Right ventricle myocardium inferior (tissue), 1 donor: ENCODE measurements around the gene KCNQ5. TPM values are rescaled to one million over a fixed set of nuclear protein-coding genes. Genes with fewer than 3 reads are reported as not detected.
"Not testable (repeated sequence)": the region's sequence is repeated elsewhere in the genome, so short reads cannot be mapped to it uniquely, and the experiment has no call there.

Experiments
- ATAC-seq: fragments of 200-7000 bp; cut with Tn5 transposase; one replicate; pipeline ENCODE4 v1.9.1; 2020; ENCODE audit warnings: mild to moderate bottlenecking, moderate library complexity
- DNase-seq: peaks from one replicate; pipeline ENCODE4 v3.0.0; 2021; ENCODE audit errors: missing footprints
- intact Hi-C: fragments of 100-400 bp; cut with DNase I; formaldehyde crosslinking; loops from one replicate; pipeline ENCODE4 v1.11.0; 2022
- microRNA-seq: library from miRNA; unstranded; fragments of <30 nt; microRNA quantifications from one replicate; pipeline ENCODE4 v1.2.0, GENCODE V29; 2020
- total RNA-seq: library from RNA; stranded (reverse); fragmentation: NEBNext Ultra II Directional; extraction: Animal tissue kit (Norgen Biotek cat#: 25700); gene quantifications from one replicate; pipeline ENCODE4 v1.2.1, GENCODE V29; 2021
- donor health status: DM: no; HTN: yes; CAD: no; lungs with severe emphysema.

KCNQ5 gene
- total RNA-seq, 1 donor from 2014 or later, result not detected

DNA sequence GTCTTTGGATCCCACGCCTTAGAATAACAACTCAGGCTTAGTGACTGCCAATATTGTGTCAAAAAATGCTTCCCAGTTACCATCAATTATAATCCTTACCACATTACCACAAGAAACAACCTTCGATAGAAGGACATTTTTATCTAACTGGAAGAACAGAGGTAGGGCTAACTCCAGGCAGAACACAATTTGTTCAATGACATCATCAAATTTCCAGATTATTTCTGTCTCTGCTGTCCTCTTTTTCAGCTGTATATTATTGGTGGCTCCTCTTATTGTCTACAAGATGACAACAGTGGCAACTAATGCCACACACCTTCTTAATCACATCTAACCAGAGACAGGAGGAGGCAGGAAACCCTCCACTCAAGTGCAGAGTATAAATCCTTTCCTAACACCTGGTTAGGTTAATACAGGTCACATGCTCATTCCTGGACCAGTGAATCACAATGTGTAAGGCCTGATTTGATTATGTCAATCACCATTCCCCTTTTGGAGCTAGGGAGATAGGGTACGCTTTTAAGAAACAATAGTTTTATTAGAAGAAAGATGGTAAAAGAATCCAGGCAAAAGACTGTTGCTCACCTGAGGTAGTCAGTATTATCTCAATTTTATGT is 585.5 kb downstream of the KCNQ5 start:
- intact Hi-C loops, result no loop called here
- no peak for DNase-seq
- ATAC-seq, result no peak

DNA sequence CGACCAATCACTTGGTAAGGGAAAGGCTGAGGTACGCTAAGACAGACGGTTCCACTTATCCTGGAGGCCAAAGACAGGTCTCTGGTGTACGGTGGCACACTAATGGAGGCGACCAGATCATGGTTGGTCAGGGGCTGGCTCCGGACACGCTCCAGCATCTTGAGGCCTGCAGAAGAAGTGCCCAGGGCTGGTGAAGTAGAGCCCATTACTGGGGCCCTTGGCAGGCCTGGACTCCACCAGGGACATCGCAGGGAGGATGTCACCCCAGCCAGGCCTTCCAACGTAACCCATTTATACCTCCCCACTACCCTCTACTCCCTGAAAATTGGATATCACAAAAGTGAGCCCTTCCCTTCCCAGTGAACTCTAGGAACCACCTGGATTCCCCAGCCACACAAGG is 587.3 kb downstream of the KCNQ5 start:
- ATAC-seq (no peak), DNase-seq (no peak)
- intact Hi-C loops, result no loop called here

DNA sequence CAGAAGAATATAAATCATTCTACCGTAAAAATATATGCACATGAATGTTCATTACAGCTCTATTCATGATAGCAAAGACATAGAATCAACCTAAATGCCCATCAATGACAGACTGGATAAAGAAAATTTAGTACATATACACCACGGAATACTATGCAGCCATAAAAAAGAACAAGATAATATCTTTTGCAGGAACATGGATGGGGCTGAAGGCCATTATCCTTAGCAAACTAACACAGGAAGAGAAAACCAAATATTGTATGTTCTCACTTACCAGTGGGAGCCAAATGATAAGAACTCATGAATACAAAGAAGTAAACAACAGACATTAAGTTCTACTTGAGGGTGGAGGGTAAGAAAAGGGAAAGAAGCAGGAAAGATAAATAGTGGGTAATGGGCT is 595.0 kb downstream of the KCNQ5 start:
- no peak for ATAC-seq
- DNase-seq, result no peak
- intact Hi-C loops, result no loop called here

GRCh38 chr6:73225396-73225795 is 603.5 kb downstream of the KCNQ5 start, which contains the start of gene KHDC1L:
Gene KHDC1L, minus strand, starts transcription at chr6:73225496. Its CDS starts 88 bp downstream, at chr6:73225408.
- no peak for DNase-seq
- intact Hi-C loops, result no loop called here
- no peak for ATAC-seq

GRCh38 chr6:73227606-73228255 is 605.9 kb downstream of the KCNQ5 start:
- no peak for ATAC-seq
- intact Hi-C loops, result no loop called here

GRCh38 chr6:73231986-73232391 is 610.1 kb downstream of the KCNQ5 start:
- no peak for DNase-seq
- ATAC-seq, result no peak
- intact Hi-C loops, result no loop called here

More at GRCh38 chr6:73227606-73228255, 605.9 kb downstream of the KCNQ5 start:
- DNase-seq, result no peak

DNA sequence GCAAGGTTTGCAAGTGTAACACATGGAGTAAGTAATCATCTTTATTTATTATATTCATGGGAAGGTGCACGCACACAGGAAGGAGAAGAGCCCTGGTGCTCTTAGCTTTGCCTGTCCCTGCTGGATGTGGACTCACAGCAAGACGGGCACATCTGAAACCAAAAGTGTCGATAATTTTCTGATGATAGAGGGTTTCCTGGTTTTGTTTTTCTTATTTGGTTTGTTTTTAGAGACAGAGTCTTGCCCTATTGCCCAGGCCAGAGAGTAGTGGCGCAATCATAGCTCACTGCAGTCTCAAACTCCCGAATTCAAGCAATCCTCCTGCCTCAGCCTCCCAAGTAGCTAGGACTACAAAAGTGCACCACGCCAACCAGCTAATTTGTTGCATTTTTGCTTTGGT is 611.2 kb downstream of the KCNQ5 start:
- no peak for ATAC-seq
- DNase-seq, result no peak
- intact Hi-C loops, result no loop called here

DNA sequence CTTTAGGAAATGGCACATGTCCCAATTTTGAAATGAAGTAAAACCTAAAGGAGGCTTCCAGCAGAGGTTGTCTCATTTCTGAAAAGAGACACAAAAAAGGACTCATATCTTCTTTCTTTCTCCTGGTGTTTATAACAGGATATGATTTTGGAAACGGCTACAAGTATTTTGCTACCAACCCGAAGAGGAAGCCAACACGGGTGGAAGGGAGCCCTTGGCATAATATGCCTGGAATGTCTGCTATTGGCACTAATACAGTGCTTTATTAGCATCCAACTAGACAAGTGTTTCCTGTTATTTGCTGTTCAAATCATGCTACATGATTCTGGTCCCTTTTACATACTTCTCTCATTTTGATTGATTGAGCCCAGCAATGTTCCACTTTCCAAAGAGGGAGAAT is 612.1 kb downstream of the KCNQ5 start:
- intact Hi-C loops, ATAC-seq, DNase-seq: not testable (repeated sequence)

DNA sequence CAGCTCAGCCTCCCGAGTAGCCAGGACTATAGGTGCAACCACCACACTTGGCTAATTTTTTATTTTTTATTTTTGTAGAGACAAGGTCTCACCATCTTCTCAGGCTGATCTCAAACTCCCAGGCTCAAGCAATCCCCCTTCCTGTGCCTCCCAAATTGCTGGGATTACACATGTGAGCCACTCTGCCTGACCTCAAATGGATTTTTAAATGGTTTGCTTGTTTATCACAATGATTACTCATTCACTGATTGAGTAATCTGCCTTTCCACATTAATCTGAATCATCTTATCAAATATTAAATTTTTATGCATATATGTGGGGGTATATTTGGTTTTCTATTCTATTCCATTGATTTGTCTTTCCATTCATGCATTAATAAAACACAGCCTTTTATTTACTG is 612.9 kb downstream of the KCNQ5 start:
- ATAC-seq (no peak), DNase-seq (no peak)
- intact Hi-C loops, result no loop called here

- DNase-seq, result no peak
- no peak for ATAC-seq
- intact Hi-C loops, result no loop called here
These were observed 614.4 kb downstream of the KCNQ5 start for GRCh38 chr6:73236144-73236750.

- DNase-seq (no peak), ATAC-seq (no peak)
- intact Hi-C loops, result no loop called here
These were observed 618.9 kb downstream of the KCNQ5 start for GRCh38 chr6:73240730-73241129.

DNA sequence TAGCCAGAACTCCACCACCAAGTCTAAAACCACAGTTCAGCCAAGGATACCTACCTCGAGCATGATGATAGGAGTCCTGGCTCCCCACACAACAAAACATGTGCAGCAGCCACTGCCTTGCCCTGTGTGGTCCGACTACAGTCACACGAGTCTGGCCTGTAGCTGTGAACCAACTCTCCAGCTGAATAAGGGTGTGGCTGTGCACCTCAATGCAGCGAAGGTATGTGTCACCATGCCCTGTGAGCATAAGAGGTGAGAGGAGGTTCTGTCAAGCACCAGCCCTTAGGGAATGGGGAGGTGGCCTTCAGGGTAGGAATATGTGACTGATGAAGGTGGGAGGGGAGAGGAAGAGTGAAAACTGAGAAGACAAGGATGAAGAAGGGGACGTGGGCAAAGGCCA is 620.1 kb downstream of the KCNQ5 start:
- DNase-seq (no peak), ATAC-seq (no peak)
- intact Hi-C loops, result no loop called here

Small RNAs within 50 kb of the gene (microRNA-seq; reads per million reads assigned to microRNA genes)
- not detected for gene MIR4282
